Hypothalamus (tissue), 51 donors: ENCODE measurements around the gene PRKCB.

ENCODE experiments used
- DNase-seq, 51 donors: peaks; one replicate each; lab custom pipeline; 2025; lab: John Stamatoyannopoulos, UW

Gene PRKCB

DNA sequence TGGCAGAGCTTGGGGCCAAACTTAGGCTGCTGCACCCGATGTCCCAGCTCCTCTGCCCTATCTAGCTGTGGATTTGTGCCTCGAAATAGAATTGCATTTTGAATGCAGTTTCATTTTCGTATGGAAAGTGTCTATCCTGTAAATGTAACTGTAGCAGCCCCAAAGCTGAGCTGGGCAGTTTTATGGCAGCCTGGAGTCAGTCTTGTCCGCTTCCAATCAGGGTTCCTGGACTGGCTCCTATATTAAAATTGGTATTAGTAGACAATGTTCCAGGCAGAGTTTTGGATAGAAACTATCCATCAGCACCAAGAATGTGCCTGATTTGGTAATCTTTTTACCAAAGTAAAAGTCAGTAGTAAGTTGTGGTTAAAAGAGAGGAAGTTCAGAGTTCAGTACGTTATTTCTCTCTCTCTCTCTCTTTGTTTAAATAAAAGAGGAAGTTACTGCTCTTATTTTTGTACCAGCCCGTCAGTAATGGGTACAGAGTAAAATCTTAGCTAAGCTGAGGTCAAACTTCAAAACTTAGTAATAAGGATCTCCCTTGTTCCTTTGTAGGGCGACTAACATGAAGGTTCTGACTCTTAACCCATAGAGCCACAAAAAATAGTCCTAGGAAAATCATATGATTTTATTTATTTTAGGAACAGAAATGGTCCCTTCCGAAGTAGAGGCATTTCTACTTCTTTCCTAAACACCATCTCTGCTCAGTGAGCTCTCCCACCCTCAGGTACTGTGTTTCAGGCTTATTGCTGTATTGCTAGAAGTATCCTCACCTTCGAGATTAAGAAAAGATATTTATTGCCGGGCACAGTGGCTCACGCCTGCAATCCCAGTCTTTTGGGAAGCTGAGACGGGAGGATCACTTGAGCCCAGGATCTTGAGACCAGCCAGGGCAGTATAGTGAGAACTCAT, 28.0 kb downstream of the PRKCB start:
- DNase-seq, result no peak

DNA sequence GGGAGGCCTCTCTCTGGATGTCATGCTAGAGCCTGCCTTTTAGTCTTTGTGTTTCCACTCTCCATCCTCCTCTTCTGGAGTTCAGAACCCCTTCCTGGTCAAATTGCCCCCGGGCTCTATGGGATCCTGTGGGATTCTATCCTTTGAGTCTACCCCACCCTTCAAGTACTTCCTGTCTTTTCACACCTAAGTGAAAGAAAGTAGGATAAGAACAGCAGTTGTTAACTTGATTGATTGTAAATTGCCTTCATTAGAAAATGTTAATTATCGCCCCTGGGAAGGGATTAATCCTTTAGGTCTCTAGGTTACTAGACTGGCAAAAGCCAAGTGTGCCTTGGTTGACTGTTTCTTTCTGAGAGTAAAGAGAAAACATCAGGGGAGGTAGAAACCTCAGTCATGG, 30.1 kb downstream of the PRKCB start:
- DNase-seq, result no peak

DNA sequence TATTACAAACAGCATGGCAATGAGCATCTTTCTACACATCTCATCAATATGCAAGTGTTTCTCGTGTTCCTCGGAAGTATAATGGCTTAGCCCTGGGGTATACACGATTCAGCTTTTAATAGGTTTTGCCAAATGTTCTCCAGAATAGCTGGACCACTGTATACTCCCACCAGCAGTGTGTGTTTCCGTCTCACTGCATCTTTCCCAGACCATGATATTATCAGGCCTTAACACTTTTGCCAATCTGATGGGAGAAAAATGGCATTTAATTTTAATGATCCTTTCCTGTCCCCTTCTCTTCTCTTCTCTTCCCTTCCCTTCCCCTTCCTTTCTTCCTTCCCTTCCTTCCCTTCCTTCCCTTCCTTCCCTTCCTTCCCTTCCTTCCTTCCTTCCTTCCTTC, 30.8 kb downstream of the PRKCB start:
- no peak for DNase-seq

DNA sequence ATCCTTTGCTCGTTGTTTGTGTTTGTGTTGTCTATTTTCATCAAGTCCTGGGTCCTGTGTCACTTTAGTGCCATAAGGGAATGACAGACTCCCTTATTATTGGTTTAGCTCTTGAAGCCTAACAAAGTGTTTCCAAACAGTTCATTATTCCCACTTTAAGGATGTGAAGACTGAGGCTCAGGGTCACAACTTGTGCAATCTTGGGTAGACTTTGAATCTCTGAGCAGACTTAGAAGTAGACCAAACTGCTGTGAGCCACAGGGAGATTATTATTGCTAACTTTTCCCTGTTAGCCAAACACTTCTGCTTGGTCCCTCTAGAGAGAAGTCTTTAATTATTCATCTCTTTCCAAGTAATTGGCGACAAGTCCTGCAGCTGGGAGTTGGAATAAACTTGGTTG, 31.8 kb downstream of the PRKCB start:
- no peak for DNase-seq

DNA sequence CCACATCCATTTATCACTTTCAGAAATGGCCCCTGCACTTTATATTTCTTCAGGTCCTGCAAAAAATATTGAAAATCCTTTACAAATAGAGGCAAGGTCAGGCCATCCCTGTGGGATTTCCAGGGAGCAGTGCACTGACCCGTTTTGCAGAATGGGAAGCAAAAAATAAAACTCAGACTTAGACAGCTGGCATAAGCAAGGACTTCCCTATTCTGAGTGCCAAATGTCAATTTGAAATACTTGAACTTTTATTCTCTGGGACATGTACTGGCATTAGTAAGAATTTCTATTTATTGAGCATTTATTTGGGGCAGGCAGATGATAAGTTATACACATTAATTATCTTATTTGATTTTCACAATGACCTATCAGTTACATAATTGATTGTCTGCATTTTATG, 32.4 kb downstream of the PRKCB start:
- no peak for DNase-seq

DNA sequence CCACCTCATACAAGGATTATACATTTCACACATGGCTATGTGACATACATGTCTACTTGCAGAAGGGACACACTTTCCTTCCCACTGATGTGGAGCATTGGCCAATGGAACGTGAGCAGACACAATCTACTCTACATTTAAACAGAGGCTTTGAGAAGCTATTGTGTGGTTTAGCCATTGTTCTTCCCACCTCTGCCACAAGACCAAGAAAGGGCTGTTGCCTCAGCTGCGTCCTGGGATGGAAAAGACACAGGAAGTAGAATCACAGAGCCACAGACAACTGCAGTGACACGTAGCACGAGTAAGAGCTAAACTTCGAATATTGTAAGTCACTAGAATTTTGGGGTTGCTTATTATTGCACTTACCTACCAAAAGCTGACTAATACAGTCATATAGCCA, 33.3 kb downstream of the PRKCB start:
- DNase-seq, result no peak

DNA sequence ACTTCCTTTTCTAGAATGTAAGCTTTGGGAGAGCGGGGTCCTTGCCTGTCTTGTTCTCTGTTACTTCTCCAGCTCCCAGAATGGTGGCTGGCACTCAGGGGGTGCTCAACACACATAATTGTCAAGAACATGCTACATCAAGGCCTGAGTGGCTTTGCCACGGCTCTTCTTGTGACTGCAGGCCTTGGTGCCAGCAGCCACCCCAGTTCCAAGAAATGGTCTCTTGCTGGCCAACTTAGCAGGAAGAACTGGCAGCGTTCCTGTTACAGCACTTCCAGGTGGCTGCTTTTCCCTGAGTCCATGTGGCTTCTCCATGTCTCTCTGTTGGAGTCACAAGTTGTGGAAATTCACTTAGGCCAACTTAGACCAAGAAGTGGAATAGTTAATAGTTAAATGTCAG, 36.1 kb downstream of the PRKCB start:
- DNase-seq, result peak in 9 of 51 donors; percentile 2 to 41 (median 7)

DNA sequence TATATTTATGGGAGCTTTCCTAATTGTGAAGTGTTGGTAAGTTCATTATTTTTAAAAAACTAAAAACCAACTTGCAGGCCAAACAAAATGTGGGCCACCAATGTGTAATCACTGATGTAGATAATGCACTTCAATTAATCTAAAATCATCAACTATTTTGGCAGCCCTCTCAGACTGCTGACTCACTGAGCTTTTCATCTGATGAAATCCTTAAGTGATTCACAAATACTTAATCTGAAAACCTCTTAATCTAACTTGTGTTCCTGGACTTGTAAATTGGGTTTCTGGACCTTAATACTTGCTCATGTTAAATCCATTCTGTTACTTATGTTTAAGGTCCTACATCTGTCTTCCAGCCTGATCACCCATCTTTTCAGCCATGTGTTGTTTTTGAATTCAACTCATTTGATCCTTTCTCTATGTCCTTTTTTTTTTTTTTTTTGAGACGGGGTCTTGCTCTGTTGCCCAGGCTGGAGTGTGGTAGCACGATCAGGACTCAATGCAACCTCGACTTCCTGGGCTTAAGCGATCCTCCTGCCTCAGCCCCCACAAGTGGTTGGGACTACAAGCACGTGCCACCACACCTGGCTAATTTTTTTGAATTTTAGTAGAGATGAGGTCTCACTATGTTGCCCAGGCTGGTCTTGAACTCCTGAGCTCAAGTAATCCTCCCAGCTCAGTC, 39.0 kb downstream of the PRKCB start:
- DNase-seq, result no peak

DNA sequence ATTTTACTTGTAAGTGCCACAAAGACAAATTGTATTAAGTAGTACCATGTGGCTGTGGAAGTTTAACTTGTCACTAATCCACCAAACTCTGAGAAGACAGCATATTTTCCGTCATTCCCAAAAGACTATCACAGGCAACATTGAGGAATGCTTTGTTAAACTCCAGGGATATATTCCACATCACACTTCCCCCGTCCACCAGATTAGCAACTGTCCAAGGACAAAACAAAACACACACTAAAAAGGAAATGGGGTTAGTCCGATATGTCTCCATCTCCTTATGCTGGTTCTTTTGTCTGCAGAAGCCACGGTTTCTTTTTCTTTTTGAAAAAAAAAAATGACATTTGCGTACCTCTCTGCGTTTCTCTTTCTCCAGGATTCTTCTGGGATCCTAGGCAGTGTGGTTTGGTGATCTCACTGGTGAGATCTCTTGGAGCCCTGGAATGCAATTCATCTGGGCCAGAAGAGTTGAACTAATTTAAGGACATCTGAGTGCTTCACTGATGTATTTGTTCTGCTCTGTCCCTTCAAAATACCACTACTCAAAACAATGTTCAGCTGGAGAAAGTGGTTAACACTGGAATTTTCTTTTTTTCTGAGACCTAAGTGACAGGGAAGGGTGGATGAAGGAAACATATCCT, 40.6 kb downstream of the PRKCB start:
- no peak for DNase-seq

DNA sequence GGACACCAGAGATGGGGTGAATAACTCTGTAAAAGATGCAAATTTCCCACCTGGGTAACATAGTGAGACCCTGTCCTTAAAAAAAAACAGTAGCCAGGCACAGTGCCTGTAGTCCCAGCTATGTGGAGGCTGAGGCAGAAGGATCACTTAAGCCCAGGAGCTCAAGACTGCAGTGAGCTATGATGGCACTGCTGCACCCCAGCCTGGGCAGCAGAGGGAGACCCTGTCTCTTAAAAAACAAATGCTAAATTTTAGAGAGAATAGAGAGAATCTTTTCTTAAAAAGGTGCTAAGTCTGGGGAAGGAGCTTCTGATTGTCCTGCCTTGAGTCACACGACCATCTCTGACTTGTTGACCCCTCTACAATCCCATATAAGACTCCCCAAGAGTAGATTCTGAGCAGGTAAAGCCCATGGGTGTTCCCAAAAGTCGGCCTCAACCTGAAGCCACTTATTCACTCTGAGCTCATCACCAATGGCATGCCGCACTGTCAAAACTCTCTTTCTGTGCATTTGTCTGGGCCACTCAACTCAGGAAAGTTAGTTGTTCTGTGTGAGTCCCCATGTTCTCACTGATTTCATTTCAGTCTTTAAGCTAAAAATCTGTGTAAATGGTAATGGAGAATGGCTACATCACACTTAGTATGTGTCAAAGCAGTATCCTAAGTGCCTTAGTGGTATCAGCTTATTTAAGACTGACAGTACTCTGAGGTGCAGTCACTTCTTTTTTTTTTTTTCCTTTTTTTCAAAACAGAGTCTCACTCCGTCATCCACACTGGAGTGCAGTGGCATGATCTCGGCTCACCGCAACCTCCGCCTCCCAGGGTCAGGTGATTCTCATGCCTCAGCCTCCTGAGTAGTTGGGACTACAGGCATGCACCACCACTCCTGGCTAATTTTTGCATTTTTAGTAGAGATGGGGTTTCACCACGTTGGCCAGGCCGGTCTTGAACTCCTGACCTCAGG, 41.6 kb downstream of the PRKCB start:
- DNase-seq, result no peak

DNA sequence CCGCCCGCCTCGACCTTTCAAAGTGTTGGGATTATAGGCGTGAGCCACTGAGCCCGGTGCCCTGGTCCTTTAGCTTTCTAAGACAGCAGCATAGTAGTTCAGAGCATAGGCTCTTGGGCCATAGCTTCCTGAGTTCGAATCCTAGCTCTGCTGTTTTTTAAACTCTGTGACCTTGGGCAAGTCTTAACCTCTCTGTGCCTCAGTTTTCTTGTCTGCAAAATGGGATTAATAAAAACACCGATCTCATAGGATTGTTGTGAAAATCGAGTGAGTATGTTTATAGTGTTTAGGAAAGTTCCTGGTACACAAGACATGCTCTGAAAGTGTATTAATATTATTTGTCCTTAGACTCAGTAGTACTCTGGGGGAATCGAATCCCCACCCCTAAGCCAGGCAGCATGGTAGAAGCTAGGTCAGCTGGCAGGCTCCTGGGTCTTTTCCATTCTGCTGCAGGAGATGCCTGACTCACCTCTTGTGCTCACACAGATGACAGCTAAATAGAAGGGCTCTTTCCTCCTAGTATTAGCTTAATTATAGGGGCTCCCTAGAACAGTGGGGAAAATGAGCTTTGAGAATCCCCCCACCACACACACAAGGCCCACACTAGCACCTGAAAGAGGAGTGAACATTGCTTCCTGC, 44.1 kb downstream of the PRKCB start:
- peak in 1 of 51 donors; percentile 28 for DNase-seq

DNA sequence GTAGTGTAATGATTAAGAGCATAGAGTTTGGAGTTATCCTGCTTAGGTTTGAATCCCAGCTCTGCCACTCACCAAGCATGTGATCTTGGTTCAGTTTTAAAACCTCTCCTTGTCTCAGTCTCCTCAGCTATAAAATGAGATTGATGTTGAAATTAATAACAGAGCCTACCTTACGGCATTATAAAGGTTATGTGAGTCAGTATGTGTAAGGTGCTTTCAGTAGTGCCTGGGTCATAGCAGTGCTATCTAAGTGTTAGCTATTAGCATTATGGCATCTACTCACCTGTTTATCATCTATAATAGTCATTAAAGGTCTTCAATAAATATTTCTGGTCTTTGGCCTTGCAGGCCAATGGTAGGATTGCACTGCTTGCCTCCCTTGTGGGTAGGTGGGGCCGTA, 53.4 kb downstream of the PRKCB start:
- no peak for DNase-seq

DNA sequence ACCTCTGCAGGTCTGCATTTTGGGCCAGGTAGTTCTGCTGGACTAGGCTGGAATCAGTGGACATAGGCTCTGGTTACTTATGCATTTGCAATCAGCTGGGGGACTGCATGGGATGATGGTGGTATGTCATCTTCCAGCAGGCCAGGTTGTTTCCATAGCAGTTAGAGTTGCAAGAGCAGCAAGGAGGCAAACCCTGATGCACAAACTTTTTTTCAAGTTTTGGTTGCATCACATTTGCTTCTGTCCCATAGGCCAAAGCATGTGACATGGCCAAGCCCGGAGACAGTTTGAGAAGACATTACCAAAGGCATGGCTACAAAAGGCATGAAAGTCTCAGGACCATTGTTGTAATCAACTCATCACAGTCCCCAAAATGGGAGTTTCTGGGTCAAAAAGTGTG, 58.2 kb downstream of the PRKCB start:
- DNase-seq, result no peak

DNA sequence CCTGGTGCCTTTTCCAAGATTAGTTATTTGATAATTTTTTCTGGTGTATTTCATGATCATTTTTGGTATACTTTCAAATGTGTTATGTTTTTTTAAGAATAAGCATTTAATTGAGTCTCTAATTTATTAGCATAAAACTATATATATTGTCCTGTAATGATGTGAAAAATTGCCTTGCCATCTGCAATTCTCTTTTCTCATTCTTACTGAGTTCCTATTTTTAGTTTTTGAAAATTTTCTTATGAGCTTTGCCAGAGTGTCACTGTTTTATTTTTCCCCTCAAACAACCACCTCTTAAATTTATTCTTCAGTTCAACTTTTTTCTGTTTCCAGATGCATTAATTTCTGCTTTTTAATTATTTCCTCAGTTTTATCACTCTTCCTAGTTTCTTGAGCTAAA, 59.3 kb downstream of the PRKCB start:
- no peak for DNase-seq

DNA sequence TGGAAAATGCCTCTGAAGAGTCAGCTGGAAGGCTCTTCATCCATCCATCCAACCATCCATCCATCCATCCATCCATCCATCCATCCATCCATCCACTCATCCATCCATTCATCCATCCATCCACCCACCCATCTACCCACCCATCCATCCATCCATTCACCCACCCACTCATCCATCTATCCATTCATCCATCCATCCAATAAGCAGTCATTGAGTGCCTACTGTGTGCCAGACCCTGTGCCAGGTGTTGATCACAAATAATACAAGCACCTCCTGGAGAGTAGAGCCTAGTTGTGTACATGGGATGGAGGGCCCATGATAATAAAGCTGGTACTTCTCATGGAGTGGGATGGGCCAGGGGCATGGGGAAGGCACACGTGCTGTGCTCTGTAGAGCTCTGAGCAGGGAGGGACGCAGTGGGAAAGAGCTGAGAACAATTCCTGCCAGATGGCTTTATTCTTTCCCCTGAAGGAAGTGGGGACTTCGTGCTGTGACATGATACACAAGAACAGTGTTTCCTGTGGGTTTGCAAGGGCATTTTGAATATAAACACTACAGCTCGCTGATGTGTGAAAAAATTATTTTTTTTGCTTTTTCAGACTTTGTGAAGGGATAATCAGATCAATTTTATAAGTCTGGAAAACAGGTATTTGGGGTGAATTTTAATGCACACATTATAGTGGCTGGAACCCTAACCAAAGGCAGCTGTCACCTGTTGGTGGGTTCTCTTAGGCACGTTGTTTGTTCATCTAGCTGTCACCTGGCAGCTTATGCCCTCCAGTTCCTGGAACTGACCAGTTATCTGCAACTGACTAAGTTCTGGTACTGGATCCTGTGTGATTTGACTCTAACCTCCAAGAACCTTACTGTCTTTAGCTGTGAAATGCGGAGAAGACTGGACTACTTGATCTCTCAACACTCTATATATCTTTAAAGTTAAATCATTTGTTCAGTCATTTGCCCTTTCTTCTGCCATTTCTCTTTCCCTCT, 61.3 kb downstream of the PRKCB start:
- DNase-seq, result no peak

DNA sequence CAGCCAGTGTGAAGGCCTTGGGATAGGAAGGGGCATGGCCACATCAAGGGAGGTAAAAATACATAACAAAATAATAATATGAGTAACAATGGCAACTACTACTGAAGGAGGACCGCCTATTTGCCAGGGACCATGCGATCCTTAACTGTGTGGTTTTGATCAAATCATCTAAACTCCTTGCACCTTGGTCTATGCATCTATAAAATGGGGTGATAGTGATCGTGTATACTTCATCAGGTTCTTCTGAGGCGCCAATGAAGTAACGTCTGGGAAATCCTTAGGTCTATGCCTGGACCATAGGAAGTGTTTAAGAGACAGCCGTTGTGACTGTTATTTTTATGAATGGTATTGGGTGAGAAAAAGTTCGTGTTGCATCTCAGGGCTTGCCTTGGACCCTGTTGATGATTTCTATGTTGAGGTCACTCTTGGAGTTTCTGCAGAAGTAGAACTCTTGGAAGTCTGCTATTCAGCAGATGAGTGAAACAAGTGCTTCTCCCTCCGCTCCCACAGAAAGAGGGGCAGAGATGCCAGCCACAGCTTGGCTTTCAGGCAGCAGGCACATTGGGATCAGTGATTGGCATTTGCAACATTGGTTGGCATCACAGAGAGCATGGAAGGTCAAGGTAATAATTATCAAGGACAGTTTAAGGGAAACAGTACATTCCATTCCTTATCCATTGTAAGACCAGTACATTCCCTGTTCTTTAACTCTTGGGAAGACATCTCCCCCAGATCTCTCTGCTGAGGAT, 63.1 kb downstream of the PRKCB start:
- no peak for DNase-seq

DNA sequence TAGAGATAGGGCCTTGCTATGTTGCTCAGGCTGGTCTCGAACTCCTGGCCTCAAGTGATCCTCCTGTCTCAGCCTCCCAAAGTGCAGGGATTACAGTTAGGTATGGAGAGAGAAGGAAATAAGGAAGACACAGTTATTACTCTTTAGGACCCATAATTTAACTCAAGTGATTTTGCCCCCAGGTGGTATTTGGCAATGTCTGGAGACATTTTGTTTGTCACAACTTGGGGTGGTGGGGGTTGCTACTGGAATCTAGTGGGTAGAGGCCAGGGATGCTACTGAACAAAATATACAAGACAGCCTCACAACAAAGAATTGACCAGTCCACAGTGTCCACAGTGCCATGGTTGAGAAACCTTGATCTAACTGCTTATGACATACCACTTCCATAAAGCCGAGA, 64.1 kb downstream of the PRKCB start:
- DNase-seq, result no peak
